ENCODE results near the gene WDR26.
"Not testable (repeated sequence)": the region's sequence is repeated elsewhere in the genome, so short reads cannot be mapped to it uniquely, and the experiment has no call there.

Gene WDR26

GRCh38 chr1:224353975-224354925 is 80.3 kb downstream of the WDR26 start:
- Histone ChIP-seq H3K9ac (ENCODE audit: low read length) (no peak overlapping the region), H3K4me3 (ENCODE audit: low read length) (no peak overlapping the region), H3K27ac (ENCODE audit: low read depth, low read length) (no peak overlapping the region), H3K27me3 (ENCODE audit: control insufficient read depth, insufficient read depth, low read length) (no peaks in the 10 kb centered on the region), H3K4me1 (ENCODE audit: control insufficient read depth, insufficient read depth, low read length) (peaks cover 10% of the 10 kb centered on the region), H3K36me3 (ENCODE audit: control insufficient read depth, insufficient read depth, low read length) (no peaks in the 10 kb centered on the region)

- not testable (repeated sequence) for H3K27ac ChIP-seq (ENCODE audit: low read depth, low read length); H3K4me1 ChIP-seq (ENCODE audit: control insufficient read depth, insufficient read depth, low read length); H3K4me3 ChIP-seq (ENCODE audit: low read length); H3K27me3 ChIP-seq (ENCODE audit: control insufficient read depth, insufficient read depth, low read length); H3K36me3 ChIP-seq (ENCODE audit: control insufficient read depth, insufficient read depth, low read length); H3K9ac ChIP-seq (ENCODE audit: low read length)
Observed at GRCh38 chr1:224352436-224353085, 82.0 kb downstream of the WDR26 start.

DNA sequence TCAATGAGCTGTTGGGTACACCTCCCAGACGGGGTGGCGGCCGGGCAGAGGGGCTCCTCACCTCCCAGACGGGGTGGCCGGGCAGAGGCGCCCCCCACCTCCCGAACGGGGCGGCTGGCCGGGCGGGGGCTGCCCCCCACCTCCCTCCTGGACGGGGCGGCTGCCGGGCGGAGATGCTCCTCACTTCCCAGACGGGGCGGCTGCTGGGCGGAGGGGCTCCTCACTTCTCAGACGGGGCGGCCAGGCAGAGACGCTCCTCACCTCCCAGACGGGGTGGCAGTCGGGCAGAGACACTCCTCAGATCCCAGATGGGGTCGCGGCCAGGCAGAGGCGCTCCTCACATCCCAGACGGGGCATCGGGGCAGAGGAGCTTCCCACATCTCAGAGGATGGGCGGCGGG is 84.9 kb downstream of the WDR26 start:
- H3K27ac ChIP-seq (ENCODE audit: low read depth, low read length); H3K4me1 ChIP-seq (ENCODE audit: control insufficient read depth, insufficient read depth, low read length); H3K9ac ChIP-seq (ENCODE audit: low read length); H3K36me3 ChIP-seq (ENCODE audit: control insufficient read depth, insufficient read depth, low read length); H3K4me3 ChIP-seq (ENCODE audit: low read length); H3K27me3 ChIP-seq (ENCODE audit: control insufficient read depth, insufficient read depth, low read length): not testable (repeated sequence)

DNA sequence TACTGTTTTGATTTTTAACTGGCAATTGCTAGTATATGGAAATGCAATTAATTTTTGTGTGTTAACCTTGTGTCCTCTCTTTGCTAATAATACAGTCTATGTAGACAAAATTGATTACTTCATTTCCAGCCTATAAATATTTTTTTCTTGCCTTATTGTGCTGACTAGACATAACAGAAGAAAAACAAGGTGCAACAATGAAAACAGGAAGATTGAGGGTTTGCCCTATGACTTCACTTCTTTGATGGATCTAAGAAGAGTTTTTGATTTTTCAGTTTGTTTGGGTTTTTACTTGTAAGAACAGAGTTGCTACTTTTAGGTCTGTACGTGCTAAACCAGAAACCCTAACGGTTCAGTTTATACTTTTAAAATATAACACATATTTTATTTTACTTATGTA is 86.5 kb downstream of the WDR26 start:
- Histone ChIP-seq H3K4me1 (ENCODE audit: control insufficient read depth, insufficient read depth, low read length) (no peaks in the 10 kb centered on the region), H3K27me3 (ENCODE audit: control insufficient read depth, insufficient read depth, low read length) (no peaks in the 10 kb centered on the region), H3K4me3 (ENCODE audit: low read length) (no peak overlapping the region), H3K9ac (ENCODE audit: low read length) (no peak overlapping the region), H3K36me3 (ENCODE audit: control insufficient read depth, insufficient read depth, low read length) (no peaks in the 10 kb centered on the region), H3K27ac (ENCODE audit: low read depth, low read length) (no peak overlapping the region)

GRCh38 chr1:224343679-224344078 is 90.9 kb downstream of the WDR26 start:
- H3K27ac ChIP-seq (ENCODE audit: low read depth, low read length), result no peak overlapping the region
- H3K9ac ChIP-seq (ENCODE audit: low read length), result no peak overlapping the region
- H3K4me1 ChIP-seq (ENCODE audit: control insufficient read depth, insufficient read depth, low read length), result no peaks in the 10 kb centered on the region
- H3K36me3 ChIP-seq (ENCODE audit: control insufficient read depth, insufficient read depth, low read length), result no peaks in the 10 kb centered on the region
- H3K4me3 ChIP-seq (ENCODE audit: low read length), result no peak overlapping the region
- no peaks in the 10 kb centered on the region for H3K27me3 ChIP-seq (ENCODE audit: control insufficient read depth, insufficient read depth, low read length)

DNA sequence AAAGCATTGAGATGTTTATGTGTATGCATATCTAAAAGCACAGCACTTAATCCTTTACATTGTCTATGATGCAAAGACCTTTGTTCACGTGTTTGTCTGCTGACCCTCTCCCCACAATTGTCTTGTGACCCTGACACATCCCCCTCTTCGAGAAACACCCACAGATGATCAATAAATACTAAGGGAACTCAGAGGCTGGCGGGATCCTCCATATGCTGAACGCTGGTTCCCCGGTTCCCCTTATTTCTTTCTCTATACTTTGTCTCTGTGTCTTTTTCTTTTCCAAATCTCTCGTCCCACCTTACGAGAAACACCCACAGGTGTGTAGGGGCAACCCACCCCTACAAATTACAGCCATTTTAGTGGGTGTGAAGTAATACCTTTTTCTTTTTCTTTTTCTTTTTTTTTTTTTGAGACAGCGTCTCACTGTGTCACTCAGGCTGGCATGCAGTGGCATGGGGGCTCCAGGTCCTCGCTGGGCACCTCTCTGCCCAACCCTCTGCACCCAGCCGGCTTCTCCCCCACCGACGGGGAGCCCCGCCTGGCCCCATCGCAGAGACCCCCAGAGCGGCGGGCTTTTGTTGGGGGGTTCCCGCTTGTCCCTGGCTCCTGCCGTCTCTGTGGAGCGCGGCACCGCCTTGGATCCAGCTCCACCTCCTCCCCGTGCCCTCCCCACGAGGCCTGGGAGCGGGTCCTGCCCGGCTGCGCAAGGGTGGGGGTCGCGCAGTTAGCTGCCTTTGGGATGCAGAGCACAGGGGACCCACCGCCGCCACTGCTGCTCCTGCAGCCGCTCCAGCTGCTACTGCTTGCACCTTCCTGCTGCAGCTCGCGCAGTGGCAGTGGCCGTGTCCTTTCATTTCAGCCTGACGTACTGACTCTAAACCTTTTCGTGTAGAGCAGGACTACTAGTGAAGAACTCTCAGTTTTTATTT is 93.9 kb downstream of the WDR26 start:
- not testable (repeated sequence) for H3K36me3 ChIP-seq (ENCODE audit: control insufficient read depth, insufficient read depth, low read length); H3K27ac ChIP-seq (ENCODE audit: low read depth, low read length); H3K9ac ChIP-seq (ENCODE audit: low read length); H3K27me3 ChIP-seq (ENCODE audit: control insufficient read depth, insufficient read depth, low read length); H3K4me1 ChIP-seq (ENCODE audit: control insufficient read depth, insufficient read depth, low read length)
- H3K4me3 ChIP-seq (ENCODE audit: low read length), result peak overlapping the region; percentile 48

DNA sequence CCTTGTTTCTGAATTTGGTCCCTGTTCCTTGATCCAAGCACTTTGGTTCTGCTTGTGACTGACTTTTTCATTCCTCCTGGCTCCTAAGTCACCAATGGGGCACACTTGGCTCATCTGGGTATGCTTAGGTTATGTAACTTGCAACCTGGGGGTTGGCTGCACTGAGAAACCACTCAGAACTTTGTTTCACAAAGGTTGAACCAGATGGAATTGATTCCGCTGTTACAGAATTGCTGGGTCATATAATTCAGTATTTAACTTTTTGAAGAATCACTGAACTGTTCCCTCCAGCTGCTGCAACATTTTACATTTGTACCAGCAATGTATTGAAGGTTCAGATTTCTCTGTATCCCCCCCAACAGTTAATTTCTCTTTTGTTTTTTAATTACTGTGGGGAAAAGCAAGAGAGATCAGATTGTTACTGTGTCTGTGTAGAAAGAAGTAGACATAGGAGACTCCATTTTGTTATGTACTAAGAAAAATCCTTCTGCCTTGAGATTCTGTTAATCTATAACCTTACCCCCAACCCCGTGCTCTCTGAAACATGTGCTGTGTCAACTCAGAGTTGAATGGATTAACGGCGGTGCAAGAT is 95.1 kb downstream of the WDR26 start:
- Histone ChIP-seq H3K4me3 (ENCODE audit: low read length) (no peak overlapping the region), H3K9ac (ENCODE audit: low read length) (no peak overlapping the region), H3K27ac (ENCODE audit: low read depth, low read length) (no peak overlapping the region), H3K27me3 (ENCODE audit: control insufficient read depth, insufficient read depth, low read length) (no peaks in the 10 kb centered on the region), H3K36me3 (ENCODE audit: control insufficient read depth, insufficient read depth, low read length) (no peaks in the 10 kb centered on the region), H3K4me1 (ENCODE audit: control insufficient read depth, insufficient read depth, low read length) (no peaks in the 10 kb centered on the region)

DNA sequence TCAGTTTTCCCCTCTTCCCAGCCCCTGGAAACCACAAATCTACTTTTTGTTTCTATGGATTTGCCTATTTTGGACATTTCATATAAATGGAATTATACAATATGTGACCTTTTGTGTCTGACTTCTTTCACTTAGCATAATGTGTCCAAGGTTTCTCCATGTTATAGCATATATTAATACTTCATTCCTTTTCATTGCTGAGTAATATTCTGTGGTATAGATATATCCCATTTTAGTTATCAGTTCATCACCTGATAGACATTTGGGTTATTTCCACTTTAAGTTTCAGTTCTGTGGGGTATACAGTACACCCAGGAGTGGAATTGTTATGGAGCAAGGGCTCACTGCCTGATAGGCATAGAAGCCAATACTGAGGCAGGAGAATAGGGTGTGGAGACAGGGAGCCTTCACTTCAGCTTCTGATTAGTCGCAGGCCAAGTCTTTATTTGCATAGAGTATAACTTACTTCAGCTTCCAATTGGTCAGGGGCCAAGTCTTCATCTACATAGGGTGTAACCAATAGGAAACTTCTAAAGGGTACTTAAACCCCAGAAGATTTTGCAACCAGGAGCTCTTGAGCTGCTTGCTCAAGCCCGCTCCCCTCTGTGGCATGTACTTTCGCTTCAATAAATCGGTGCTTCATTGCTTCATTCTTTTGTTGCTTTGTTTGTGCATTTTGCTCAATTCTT is 96.3 kb downstream of the WDR26 start:
- Histone ChIP-seq H3K27me3 (ENCODE audit: control insufficient read depth, insufficient read depth, low read length) (no peaks in the 10 kb centered on the region), H3K36me3 (ENCODE audit: control insufficient read depth, insufficient read depth, low read length) (no peaks in the 10 kb centered on the region), H3K4me3 (ENCODE audit: low read length) (no peak overlapping the region), H3K4me1 (ENCODE audit: control insufficient read depth, insufficient read depth, low read length) (no peaks in the 10 kb centered on the region), H3K9ac (ENCODE audit: low read length) (no peak overlapping the region), H3K27ac (ENCODE audit: low read depth, low read length) (no peak overlapping the region)
